ENCODE measurements around the gene NCOR2.

GRCh38 chr12:124582108-124582424, 14.7 kb upstream of the NCOR2 start:
- TF ChIP-seq CTCF (IDR thresholded peaks at IDR 0.05) (no peak), EP300 (IDR thresholded peaks at IDR 0.05) (no peak)

Measured in tibial nerve (tissue), 4 donors.